NCI-H1417 (cell line): ENCODE results near the gene CLTCL1.

Source experiments
- DNase-seq, 3 experiments: peaks; one replicate each; lab custom pipeline; 2025; lab: John Stamatoyannopoulos, UW

The CLTCL1 gene

DNA sequence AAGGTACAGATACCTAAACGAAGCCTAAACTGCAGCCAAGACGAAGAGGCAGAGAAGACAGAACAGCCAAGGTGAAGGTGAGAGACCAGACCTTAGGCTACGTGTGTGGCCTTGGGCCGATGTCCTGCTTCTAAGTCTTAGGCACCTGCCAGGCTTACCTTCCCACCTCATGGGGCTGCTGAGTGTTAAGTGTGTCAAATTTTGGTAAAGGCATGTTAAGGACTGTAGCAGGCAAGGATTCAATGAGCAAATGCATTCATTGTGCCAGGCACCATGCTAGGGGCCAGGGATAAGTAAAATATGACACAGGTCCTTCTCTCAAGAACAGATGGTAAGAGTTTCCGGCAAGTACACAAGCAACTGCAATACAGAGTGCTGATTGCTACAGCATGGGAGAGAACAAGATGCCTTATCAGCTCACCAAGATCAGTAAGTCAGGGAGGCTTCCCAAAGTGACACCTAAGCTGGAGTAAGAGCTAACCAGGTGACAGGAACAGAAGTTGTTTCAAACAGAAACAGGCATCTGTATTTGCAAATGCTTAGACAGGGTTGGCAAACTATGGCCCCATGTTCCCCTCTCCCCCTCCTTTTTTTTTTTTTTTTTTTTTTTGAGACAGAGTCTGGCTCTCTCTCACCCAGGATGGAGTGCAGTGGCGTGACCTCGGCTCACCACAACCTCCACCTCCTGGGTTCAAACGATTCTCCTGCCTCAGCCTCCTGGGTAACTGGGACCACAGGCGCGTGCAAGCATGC lies 46.7 kb downstream of the CLTCL1 start:
- no peak for DNase-seq

- DNase-seq, result no peak
Observed at GRCh38 chr22:19242699-19243098, 48.8 kb downstream of the CLTCL1 start.

- no peak for DNase-seq
Observed at GRCh38 chr22:19241593-19241906, 50.0 kb downstream of the CLTCL1 start.

DNA sequence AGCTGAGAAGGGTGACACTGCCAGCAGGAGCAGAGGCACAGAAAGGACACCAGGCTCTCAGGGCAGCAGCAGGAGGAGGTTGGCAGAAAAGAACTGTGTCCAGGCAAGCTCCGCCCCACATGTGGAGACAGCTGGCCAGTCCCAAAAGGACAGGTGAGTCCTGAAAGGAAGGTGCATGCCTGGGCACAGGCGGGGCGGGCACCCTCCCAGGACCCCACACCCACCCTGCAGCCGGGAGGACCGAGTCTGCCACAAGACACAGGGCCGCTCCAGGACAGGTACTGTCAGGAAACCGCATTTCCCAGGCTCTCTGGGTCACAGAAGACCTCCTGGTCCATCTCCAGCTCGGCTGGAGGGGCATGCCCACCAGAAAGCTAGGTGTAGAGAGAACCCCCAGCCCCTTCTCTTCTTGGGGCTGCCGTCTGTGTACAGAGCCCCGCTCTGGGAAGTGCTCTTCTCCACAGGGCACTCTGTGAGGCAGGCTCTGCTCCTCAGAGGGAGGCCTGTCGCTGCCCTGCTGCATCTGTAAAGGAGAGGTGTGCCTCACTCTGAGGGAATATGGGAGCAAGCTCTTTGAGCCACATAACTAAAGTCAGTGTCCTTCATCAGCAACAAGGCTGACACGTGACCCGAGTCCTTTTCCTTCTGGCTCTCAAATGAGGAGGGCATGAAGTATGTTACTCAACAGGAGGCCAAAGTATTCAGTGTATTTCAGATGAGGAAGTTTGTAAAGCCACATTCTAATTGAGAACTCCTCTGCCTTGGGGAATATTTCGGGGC lies 50.5 kb downstream of the CLTCL1 start:
- DNase-seq, result no peak

GRCh38 chr22:19239464-19239863 lies 52.1 kb downstream of the CLTCL1 start:
- no peak for DNase-seq

- DNase-seq, result no peak
Observed at GRCh38 chr22:19238900-19239299, 52.6 kb downstream of the CLTCL1 start.

DNA sequence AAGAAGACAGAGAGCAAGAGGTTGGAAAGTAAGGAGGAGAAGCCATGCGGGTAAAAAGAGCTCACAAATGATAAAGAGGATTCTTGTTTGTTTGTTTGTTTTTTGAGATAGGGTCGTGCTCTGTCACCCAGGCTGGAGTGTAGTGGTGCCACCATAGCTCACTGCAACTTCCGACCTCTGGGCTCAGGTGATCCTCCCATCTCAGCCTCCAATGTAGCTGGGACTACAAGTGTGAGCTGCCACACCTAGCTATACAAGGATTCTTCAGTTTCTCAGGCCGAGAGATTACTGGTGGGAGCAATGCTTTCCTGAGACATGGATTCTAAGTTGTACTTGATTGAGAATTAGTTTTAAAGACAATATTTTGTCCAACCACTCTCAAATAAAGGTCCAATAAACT lies 55.6 kb downstream of the CLTCL1 start:
- DNase-seq, result no peak

GRCh38 chr22:19234126-19234896 lies 57.2 kb downstream of the CLTCL1 start:
- no peak for DNase-seq

GRCh38 chr22:19233189-19233661 lies 58.3 kb downstream of the CLTCL1 start:
- DNase-seq, result no peak

DNA sequence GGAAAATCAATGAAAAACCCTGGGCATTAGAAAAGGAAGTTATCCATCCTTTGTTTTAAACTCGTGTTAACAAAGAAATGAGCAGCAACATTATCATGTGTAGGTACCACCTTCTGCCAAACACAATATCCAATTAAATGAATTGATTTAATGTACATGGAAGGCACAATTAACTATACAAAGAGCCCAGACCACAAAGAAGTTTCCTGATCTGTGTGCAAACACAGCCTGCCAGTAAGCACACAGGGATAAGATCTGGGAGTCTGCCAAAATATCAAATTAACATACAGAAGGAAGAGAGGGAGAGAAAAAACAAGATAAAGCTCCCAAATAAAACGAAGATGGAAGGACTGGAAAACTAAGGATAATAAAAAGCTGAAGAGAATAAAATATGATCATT lies 58.9 kb downstream of the CLTCL1 start:
- DNase-seq, result peak in 2 of 3 experiments; percentile 2 to 63

DNA sequence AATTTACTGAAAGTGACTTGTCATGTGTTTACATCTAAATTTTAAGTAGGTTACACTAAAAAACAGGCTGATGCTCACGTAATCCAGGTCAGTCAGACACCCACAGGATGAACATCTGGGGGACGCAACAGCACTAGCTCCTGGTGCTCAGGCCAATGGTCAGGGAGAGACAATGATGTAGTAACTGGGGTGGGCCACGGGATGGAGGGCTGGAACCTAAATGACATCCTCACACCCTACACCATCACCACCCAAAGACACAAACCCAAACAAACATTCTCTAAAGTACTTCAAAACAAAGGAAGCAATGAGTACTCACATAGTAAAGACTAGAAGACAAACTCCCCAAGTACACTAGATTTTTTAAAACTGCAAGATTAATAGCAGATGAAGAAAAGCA lies 59.5 kb downstream of the CLTCL1 start:
- no peak for DNase-seq

- DNase-seq, result no peak
Observed at GRCh38 chr22:19229600-19229999, 61.9 kb downstream of the CLTCL1 start.

DNA sequence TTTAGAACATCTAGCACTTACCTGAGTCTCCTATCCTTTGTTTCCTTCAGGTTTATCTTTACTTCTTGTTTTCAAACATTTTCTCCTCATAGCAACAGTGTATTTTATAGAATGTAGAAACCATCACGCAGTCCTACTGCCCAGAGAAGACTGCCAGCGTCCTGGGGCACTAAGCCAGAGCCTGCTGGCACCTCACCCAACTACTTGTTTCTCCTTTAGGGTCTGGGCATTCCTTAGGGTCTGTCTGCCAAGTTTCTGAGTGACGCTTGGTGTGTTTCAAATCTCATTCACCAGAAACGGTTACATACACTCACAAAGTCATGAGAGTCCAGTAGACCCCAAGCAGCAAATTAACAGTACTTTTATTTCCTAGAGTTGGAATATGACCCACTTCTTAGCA lies 63.3 kb downstream of the CLTCL1 start:
- DNase-seq, result no peak

GRCh38 chr22:19226428-19226827 lies 65.1 kb downstream of the CLTCL1 start:
- DNase-seq, result no peak

DNA sequence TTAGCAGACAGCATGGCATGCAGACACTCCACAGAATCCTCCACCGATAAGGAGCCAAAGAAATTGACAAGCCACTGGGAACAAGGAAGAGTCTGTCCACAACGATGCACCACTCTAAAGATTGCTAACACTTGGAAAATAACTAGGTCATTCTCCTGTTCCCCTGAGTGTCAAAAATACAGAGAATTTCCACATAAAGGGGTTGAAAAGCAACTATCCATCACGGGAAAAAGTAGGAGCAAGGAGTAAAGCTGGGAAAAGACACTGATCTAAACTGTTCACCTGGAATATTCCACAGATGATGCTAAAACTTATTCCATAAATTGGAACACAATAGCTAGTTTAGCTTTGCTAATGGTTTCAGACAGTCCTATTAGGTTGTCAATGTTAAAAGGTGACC lies 66.0 kb downstream of the CLTCL1 start:
- no peak for DNase-seq

- no peak for DNase-seq
Observed at GRCh38 chr22:19224985-19225384, 66.5 kb downstream of the CLTCL1 start.

DNA sequence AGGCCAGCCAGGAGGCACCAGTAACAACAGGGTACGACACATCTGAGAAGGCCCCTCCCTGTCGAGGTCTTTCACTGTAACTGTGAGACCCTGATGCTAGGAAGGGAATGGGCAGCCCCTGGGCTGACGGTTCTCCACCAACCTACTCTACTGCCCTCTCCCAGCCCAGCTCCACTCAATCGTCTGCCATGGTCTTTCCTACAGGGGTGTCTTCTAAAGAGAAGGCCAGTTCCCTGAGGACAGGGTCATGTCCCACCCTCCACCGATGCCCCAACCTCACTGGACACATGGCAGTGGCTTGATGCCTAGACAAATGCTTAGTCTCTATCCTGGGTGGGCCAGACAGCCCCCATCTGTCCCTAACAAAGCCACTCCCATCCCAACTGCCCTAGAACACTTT lies 67.0 kb downstream of the CLTCL1 start:
- no peak for DNase-seq

- DNase-seq, result peak in 1 of 3 experiments; percentile 2
Observed at GRCh38 chr22:19223617-19224016, 67.9 kb downstream of the CLTCL1 start.

GRCh38 chr22:19223110-19223509 lies 68.4 kb downstream of the CLTCL1 start:
- no peak for DNase-seq

DNA sequence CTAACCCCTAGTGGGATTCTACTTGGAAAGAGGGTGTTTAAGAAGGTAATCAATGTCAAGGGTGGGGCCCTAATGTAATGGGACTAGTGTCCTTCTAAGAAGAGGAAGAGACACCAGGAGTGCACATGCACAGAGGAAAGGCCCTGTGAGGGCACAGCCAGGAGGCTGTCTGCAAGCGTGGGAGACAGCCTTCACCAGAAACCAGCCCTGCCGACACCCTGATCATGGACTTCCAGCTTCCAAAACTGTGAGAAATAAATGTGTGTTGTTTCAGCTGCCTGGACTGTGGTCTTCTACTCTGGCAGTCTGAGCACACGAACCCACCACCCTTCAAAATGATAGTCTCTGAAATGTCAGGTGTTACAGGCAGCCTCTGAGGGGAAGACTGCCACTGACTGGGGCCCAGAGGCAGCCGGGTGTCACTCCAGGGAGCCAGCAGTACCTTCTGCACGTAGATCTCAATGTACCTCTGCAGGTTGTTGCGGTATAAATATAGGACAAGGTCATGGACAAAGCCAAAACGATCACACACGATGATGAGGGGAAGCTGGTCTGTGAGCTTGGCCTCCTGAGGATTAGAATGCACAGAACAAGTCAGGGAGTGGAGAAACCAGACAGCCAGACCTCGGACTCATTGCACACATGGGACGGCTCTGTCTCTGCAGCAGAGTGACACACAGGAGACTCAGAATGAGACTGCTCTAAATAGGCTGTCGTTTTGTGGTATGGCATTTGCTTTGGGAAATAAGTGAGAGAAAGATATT lies 69.1 kb downstream of the CLTCL1 start:
- no peak for DNase-seq

- no peak for DNase-seq
Observed at GRCh38 chr22:19220867-19221266, 70.7 kb downstream of the CLTCL1 start.
